ENCODE measurements around the gene SAFB2.

SAFB2 gene

DNA sequence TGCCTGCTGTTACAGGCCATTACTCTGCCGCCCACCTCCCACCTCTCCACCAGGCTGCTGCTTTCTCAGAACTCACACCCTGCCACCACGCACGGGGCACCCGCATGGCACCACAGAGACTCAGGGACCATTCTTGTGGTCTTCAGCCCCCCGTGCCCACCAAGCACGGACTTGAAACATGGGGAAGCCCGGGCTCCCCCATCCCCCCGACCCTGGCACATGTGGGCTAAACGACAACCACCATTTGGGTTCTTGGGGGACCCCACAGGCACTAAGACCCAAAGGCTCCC is 31.8 kb downstream of the SAFB2 start:
- Histone ChIP-seq H3K4me3 (ENCODE audit: low read length) (no peak overlapping the region), H3K9ac (ENCODE audit: low read depth, low read length) (no peak overlapping the region), H3K27me3 (ENCODE audit: insufficient read depth, low read length) (no peaks in the 10 kb centered on the region), H3K9me3 (ENCODE audit: insufficient read depth, low read depth, low read length) (no peaks in the 10 kb centered on the region), H3K4me1 (ENCODE audit: insufficient read depth, low read length) (0 out of 2 replicates have a peak, but pooled peaks cover 9% of the 10 kb centered on the region), H3K27ac (ENCODE audit: low read depth, low read length) (no peak overlapping the region), H3K36me3 (ENCODE audit: insufficient read depth, low read length) (peaks cover 89% of the 10 kb centered on the region)
- WGBS: 96% methylated on average over 9 of the region's 9 CpGs

DNA sequence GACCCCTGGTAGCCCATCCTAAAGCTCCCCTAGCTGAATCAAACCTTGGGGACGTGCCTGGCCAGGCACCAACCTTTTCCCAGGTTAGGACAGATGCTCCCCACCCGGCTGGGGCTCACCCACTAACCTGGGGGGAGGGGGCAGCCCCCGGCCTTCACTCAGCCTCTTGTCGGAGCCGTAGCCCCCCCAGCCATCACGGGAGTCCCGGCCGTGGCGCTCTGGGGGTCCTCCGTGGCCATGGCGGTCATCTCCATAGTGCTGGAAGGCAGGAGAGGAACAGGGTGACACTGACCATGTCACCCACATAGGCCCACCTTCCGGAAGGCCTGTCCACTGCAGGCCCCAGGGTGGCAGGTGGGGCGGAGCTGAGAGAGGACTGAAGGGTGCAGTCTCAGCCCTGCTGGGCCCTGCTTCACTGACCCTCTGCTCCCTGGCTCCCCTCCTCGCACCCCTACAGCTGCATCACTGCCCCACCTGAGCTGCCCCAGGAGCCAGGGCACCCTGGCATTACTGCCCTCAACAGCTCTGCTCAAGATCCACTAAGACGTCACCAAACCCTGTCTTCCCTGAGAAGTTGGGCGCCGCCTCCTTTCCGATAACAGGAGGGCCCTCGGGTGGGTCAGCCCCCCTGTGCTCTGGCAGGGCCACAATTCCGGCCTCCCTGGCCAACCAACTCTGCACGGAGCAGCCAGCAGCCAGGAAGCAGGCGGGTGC is 32.3 kb downstream of the SAFB2 start:
- 95% methylated on average over 22 of the region's 22 CpGs for WGBS
- Histone ChIP-seq H3K9me3 (ENCODE audit: insufficient read depth, low read depth, low read length) (no peaks in the 10 kb centered on the region), H3K4me3 (ENCODE audit: low read length) (no peak overlapping the region), H3K27me3 (ENCODE audit: insufficient read depth, low read length) (no peaks in the 10 kb centered on the region), H3K4me1 (ENCODE audit: insufficient read depth, low read length) (peaks cover 14% of the 10 kb centered on the region), H3K27ac (ENCODE audit: low read depth, low read length) (no peak overlapping the region), H3K9ac (ENCODE audit: low read depth, low read length) (no peak overlapping the region), H3K36me3 (ENCODE audit: insufficient read depth, low read length) (peaks cover 84% of the 10 kb centered on the region)

DNA sequence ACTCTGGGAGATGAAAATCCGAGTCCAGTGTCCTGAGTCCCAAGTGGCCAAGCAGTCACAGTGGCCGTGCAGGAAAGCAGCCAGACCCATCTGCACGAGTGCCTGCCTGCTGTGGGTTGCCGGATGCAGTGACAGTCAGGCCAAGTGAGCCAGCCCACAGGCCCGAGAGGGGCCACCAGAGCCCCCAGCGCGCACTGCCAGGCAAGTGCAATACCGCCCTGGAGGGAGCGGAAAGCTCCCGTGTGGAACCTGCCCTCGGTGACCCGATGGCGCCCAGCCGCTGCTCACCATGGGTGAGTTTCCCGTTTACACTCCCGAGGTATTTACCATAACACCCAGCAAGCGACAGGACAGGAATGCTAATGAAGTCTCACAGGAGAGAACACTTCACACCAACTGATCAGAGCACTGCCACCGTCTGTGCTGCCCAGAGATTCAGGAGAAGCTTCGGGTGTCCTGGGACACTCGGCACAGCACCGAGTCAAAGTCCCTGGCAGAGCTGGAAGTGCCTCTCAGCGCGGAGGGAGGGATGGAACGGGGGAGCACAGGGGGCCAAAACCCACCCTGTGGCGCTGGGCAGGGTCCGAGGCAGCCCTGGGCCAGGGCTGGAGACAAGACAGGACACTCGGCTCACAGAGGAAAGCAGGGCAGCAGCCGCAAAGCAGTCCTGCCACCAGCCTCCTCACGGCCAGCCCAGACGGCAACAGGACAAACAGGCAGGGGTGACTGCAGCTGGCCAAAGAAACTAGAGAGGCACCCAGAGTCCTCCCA is 33.5 kb downstream of the SAFB2 start:
- Histone ChIP-seq H3K36me3 (ENCODE audit: insufficient read depth, low read length) (peaks cover 72% of the 10 kb centered on the region), H3K27ac (ENCODE audit: low read depth, low read length) (peak overlapping the region; percentile 35; the same call in 1 of the 2 replicates), H3K4me3 (ENCODE audit: low read length) (no peak overlapping the region), H3K4me1 (ENCODE audit: insufficient read depth, low read length) (peaks cover 17% of the 10 kb centered on the region), H3K27me3 (ENCODE audit: insufficient read depth, low read length) (no peaks in the 10 kb centered on the region), H3K9ac (ENCODE audit: low read depth, low read length) (no peak overlapping the region), H3K9me3 (ENCODE audit: insufficient read depth, low read depth, low read length) (no peaks in the 10 kb centered on the region)
- 80% methylated on average over 30 of the region's 30 CpGs for WGBS

DNA sequence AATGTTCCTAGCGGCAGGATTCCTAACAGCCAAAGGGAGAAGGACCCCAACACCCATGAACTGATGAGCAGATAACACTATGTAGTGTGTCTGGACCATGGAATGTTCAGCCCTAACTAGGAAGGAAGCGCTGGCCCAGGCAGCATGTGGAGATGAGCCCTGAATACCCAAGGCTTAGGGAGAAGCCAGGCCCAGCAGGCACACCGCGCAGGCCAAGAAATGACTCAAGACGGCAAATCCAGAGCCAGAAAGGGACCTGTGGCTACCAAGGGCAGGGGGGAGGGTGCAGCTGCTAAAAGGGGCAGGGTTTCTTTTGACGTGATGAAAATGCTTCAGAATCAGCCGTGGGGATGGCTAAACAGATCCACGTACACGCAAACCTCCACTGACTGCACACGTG is 34.1 kb downstream of the SAFB2 start:
- no peaks in the 10 kb centered on the region for H3K9me3 ChIP-seq (ENCODE audit: insufficient read depth, low read depth, low read length)
- H3K36me3 ChIP-seq (ENCODE audit: insufficient read depth, low read length): peaks cover 65% of the 10 kb centered on the region
- no peaks in the 10 kb centered on the region for H3K27me3 ChIP-seq (ENCODE audit: insufficient read depth, low read length)
- no peak overlapping the region for H3K27ac ChIP-seq (ENCODE audit: low read depth, low read length)
- no peak overlapping the region for H3K4me3 ChIP-seq (ENCODE audit: low read length)
- 94% methylated on average over 10 of the region's 10 CpGs for WGBS
- H3K4me1 ChIP-seq (ENCODE audit: insufficient read depth, low read length): peaks cover 17% of the 10 kb centered on the region
- H3K9ac ChIP-seq (ENCODE audit: low read depth, low read length): no peak overlapping the region

DNA sequence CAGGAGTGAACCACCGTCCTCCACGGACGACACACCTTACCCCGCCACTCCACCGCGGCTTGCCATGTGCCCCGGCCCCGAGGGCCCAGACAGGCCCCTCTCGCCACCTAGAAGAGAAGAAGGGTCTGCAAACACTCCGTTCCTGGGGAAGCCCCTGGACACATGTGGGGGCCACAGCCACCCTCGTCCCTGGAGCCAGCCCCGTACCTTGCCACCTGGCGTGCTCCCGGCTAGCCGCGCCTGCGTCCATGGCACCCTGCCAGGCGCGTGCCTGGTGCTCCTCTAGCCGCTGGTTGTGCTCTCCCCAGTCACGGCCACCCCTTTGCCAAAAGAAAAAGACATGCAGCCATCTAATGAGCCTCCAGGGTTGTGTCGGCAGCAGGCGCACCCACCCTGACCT is 34.9 kb downstream of the SAFB2 start:
- peaks cover 58% of the 10 kb centered on the region for H3K36me3 ChIP-seq (ENCODE audit: insufficient read depth, low read length)
- WGBS: 95% methylated on average over 23 of the region's 23 CpGs
- no peaks in the 10 kb centered on the region for H3K9me3 ChIP-seq (ENCODE audit: insufficient read depth, low read depth, low read length)

DNA sequence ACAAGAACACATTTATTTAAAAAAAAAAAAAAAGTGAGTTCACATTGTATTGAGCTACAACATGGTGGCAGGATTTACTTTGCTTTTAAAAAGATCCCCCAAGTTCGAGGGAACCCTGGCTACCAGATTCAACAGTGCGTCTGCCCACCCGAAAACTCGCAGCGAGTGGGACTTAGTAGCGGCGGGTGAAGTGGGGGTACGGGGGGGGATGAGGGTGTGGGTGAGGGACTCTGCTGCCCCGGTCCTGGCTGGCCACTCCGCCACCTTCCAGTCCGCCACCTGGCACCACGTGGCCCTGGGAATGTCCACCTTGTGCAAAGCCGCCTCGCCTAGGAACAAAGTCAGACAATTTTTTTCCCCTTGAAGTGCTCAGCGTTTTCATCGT is 35.5 kb downstream of the SAFB2 start:
- H3K9me3 ChIP-seq (ENCODE audit: insufficient read depth, low read depth, low read length): no peaks in the 10 kb centered on the region
- no peak overlapping the region for H3K27ac ChIP-seq (ENCODE audit: low read depth, low read length)
- no peak overlapping the region for H3K9ac ChIP-seq (ENCODE audit: low read depth, low read length)
- H3K36me3 ChIP-seq (ENCODE audit: insufficient read depth, low read length): peaks cover 52% of the 10 kb centered on the region
- H3K4me1 ChIP-seq (ENCODE audit: insufficient read depth, low read length): peaks cover 17% of the 10 kb centered on the region
- H3K27me3 ChIP-seq (ENCODE audit: insufficient read depth, low read length): no peaks in the 10 kb centered on the region
- 92% methylated on average over 16 of the region's 16 CpGs for WGBS
- no peak overlapping the region for H3K4me3 ChIP-seq (ENCODE audit: low read length)

More for the DNA sequence above, 34.9 kb downstream of the SAFB2 start:
- no peak overlapping the region for H3K27ac ChIP-seq (ENCODE audit: low read depth, low read length)
- no peak overlapping the region for H3K9ac ChIP-seq (ENCODE audit: low read depth, low read length)
- peaks cover 17% of the 10 kb centered on the region for H3K4me1 ChIP-seq (ENCODE audit: insufficient read depth, low read length)
- H3K27me3 ChIP-seq (ENCODE audit: insufficient read depth, low read length): no peaks in the 10 kb centered on the region
- H3K4me3 ChIP-seq (ENCODE audit: low read length): no peak overlapping the region

DNA sequence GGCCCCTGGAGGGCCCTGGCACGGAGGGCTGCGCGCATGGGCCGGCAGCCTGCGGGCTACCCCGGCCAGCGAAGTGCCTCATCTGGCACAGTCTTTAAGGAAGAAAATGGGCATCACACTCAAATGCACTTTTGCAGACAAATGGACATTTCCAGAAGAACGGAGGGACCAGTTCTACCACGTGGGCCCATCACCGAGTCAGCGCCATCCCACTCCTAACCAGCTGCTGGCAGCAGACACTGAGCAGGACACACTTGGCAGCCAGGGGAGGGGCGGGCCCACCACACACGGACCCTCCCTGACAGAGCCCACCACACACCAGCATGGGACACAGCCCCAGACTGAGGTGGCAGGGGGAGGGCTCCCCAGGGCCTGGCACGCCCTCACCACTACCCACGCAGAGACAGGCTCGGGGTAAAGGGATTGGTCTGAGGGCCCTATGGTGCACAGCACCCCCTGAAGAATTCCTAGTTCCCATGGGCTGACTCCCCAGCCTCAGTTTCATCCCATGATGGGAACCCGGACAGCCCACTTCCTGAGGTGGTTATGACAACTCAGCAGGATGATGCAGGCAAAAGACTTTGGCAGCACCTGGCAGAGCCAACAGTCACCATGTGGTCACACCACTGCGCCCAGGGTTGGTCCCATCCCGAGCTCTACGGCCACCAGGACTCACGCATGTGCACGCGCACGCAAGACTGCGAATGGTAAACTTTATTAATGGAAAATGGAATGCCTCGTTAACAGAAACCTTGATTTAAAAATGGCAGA is 36.1 kb downstream of the SAFB2 start:
- Histone ChIP-seq H3K27ac (ENCODE audit: low read depth, low read length) (peak overlapping the region; percentile 92), H3K9ac (ENCODE audit: low read depth, low read length) (no peak overlapping the region), H3K4me1 (ENCODE audit: insufficient read depth, low read length) (peaks cover 17% of the 10 kb centered on the region), H3K9me3 (ENCODE audit: insufficient read depth, low read depth, low read length) (no peaks in the 10 kb centered on the region), H3K4me3 (ENCODE audit: low read length) (peak overlapping the region; percentile 31), H3K27me3 (ENCODE audit: insufficient read depth, low read length) (no peaks in the 10 kb centered on the region), H3K36me3 (ENCODE audit: insufficient read depth, low read length) (peaks cover 46% of the 10 kb centered on the region)
- 81% methylated on average over 25 of the region's 26 CpGs for WGBS

DNA sequence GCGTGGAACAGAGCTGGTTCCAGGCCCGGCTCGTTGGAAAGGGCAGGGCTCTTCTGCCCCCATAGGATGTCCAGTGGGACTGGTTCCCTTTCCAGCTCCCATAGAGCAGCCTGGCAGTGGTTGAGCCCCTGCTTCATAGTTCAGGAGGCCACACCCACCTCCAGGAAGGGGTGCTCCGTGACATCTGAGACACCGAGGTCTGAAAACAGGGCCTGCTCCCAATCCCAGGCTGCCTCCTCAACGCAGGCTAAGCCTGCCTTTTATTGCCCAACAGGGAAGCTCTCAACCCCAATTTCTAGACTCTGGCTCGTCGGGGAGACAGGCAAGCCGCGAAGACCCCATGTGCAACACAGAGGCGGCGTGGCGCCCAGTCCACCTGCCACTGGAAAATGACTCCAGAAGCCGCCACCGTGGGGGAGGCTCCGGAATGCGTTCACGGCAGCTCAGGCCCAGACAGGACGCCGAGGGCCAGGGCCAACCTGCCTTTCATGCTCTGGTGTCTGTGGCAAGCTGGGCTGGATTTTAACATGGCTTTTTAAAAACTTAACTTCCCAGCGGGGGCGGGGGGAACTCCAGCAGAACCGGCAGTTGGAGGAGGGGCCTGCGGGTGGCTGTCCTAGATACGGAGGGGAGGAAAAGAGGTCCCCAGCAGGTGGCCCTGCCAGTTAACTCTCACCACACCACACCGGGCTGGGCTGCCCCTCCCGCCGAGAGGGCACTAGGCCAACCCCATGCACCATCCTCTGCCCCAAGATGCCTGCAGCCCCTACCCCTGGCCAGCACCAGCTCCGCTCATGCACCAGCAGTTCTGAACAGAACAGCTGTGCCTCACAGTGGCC is 36.9 kb downstream of the SAFB2 start:
- H3K9ac ChIP-seq (ENCODE audit: low read depth, low read length): peak overlapping the region; percentile 27
- H3K27ac ChIP-seq (ENCODE audit: low read depth, low read length): peak overlapping the region; percentile 92
- H3K27me3 ChIP-seq (ENCODE audit: insufficient read depth, low read length): no peaks in the 10 kb centered on the region
- 16% methylated on average over 29 of the region's 29 CpGs for WGBS
- peaks cover 40% of the 10 kb centered on the region for H3K36me3 ChIP-seq (ENCODE audit: insufficient read depth, low read length)
- no peaks in the 10 kb centered on the region for H3K9me3 ChIP-seq (ENCODE audit: insufficient read depth, low read depth, low read length)
- H3K4me1 ChIP-seq (ENCODE audit: insufficient read depth, low read length): peaks cover 17% of the 10 kb centered on the region
- peak overlapping the region; percentile 31 for H3K4me3 ChIP-seq (ENCODE audit: low read length)

DNA sequence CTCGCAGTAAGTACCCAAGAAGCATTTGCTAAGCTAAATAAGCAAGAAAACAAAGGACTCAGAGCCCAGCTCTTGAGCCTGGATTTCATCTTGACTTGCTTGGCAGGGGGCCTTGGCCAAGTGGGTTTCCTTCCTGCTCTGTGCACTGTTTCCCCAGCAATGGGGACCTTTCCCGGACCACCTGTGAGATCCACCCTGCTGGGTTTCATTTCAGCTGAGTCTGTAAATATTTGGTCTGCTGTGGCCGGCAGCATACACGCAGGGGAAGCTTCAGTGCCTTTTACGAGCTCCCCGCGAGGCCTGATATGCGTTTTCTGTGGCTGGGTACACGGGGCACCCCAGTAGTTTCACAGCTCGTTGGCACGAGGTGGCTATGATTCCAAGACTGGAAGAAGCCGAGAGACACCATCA is 42.4 kb downstream of the SAFB2 start:
- no peaks in the 10 kb centered on the region for H3K27me3 ChIP-seq (ENCODE audit: insufficient read depth, low read length)
- no peaks in the 10 kb centered on the region for H3K9me3 ChIP-seq (ENCODE audit: insufficient read depth, low read depth, low read length)
- peak overlapping the region; percentile 46; the same call in 1 of the 2 replicates for H3K27ac ChIP-seq (ENCODE audit: low read depth, low read length)
- peaks cover 12% of the 10 kb centered on the region for H3K4me1 ChIP-seq (ENCODE audit: insufficient read depth, low read length)
- WGBS: 57% methylated on average over 12 of the region's 12 CpGs
- H3K4me3 ChIP-seq (ENCODE audit: low read length): no peak overlapping the region
- H3K9ac ChIP-seq (ENCODE audit: low read depth, low read length): peak overlapping the region; percentile 40; the same call in 1 of the 2 replicates
- no peaks in the 10 kb centered on the region; the same call in 1 of the 2 replicates for H3K36me3 ChIP-seq (ENCODE audit: insufficient read depth, low read length)

DNA sequence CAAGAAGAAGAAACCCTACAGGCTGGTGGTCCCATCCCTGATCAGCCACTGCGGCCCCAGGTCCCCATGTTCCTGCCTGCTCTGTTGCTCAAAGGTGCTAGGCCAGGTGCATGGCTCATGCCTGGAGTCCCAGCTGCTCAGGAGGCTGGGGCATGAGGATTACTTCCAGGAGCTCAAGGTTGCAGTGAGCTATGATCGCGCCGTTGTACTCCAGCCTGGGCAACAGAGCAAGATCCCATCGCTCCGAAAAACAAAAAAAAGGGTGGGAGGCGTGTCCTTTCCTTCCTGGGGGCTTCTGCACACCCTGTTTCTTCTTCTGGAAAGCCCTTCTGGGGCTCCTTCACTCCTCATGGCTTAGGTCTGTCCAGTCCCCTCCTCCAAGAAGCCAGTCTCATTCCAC is 42.9 kb downstream of the SAFB2 start:
- 94% methylated on average over 7 of the region's 7 CpGs for WGBS
- no peak overlapping the region for H3K9ac ChIP-seq (ENCODE audit: low read depth, low read length)
- H3K4me1 ChIP-seq (ENCODE audit: insufficient read depth, low read length): peaks cover 10% of the 10 kb centered on the region; the same call in 1 of the 2 replicates
- no peaks in the 10 kb centered on the region for H3K9me3 ChIP-seq (ENCODE audit: insufficient read depth, low read depth, low read length)
- H3K36me3 ChIP-seq (ENCODE audit: insufficient read depth, low read length): no peaks in the 10 kb centered on the region; the same call in 1 of the 2 replicates
- H3K4me3 ChIP-seq (ENCODE audit: low read length): no peak overlapping the region
- H3K27me3 ChIP-seq (ENCODE audit: insufficient read depth, low read length): no peaks in the 10 kb centered on the region
- H3K27ac ChIP-seq (ENCODE audit: low read depth, low read length): no peak overlapping the region; the same call in 1 of the 2 replicates

Data from HUES64 (cell line).